Endothelial cell of umbilical vein (primary cell): Measurements from ENCODE around the gene PACSIN2. TPM values are rescaled to one million over a fixed set of nuclear protein-coding genes. Genes with fewer than 3 reads are reported as not detected.
"Not testable (repeated sequence)": the region's sequence is repeated elsewhere in the genome, so short reads cannot be mapped to it uniquely, and the experiment has no call there.

ENCODE experiments used
- BruUV-seq: library from RNA; stranded (reverse); fragments of 400-500 nt; replicated peaks from 2 replicates; lab custom pipeline; 2021; lab: Mats Ljungman, UMichigan
- CTCF ChIA-PET: fragments of 300-600, 350-600 bp; sonication (Branson Sonifier 250); formaldehyde crosslinking; loops from one replicate; lab custom pipeline; 2021; ENCODE audit warnings: antibody characterized with exemption, inconsistent platforms; lab: Charles Lee
- POLR2A ChIA-PET: fragments of 300-600, 350-600 bp; sonication (Branson Sonifier 250); formaldehyde crosslinking; loops from one replicate; lab custom pipeline; 2021; ENCODE audit warnings: antibody characterized with exemption, inconsistent platforms; lab: Charles Lee
- DNase-seq: peaks from one replicate; pipeline ENCODE4 v3.0.0-alpha.2; 2011; ENCODE audit warnings: low read depth, low spot score
- FAIRE-seq: peaks from 2 replicates; lab custom pipeline; 2011; peaks lifted over from hg19 to GRCh38; lab: Jason Lieb, UNC
- H2AFZ ChIP-seq: 2 replicates; pipeline ENCODE4 v1.6.0; 2012; ENCODE audit warnings: low read depth, low read length, control low read depth, inconsistent platforms
- H3K27ac ChIP-seq: 2 replicates; pipeline ENCODE4 v1.5.1; 2011; ENCODE audit warnings: low read depth, mild to moderate bottlenecking, control low read depth, low read length, moderate library complexity; ENCODE audit not compliant: insufficient read depth
- H3K27me3 ChIP-seq, 2 experiments: 2 replicates each; pipeline versions ENCODE4 v1.6.0 to v1.6.1; 2011; ENCODE audit warnings: low read length in 2 of 2, mixed read lengths in 1 of 2; ENCODE audit not compliant: control insufficient read depth in 2 of 2, insufficient read depth in 2 of 2
- H3K36me3 ChIP-seq, 2 experiments: 2 replicates in 1 of 2; 3 replicates in 1 of 2; pipeline ENCODE4 v1.5.1; 2011; ENCODE audit warnings: low read length in 2 of 2, mild to moderate bottlenecking in 1 of 2, moderate library complexity in 1 of 2; ENCODE audit not compliant: control insufficient read depth in 2 of 2, insufficient read depth in 2 of 2; ENCODE audit errors: extremely low read depth in 1 of 2
- H3K4me1 ChIP-seq: 3 replicates; pipeline ENCODE4 v1.5.1; 2011; ENCODE audit warnings: mild to moderate bottlenecking, low read length; ENCODE audit not compliant: control insufficient read depth, insufficient read depth; ENCODE audit errors: extremely low read depth
- H3K4me2 ChIP-seq: 2 replicates; pipeline ENCODE4 v1.6.1; 2011; ENCODE audit warnings: low read length, control low read depth, mixed read lengths; ENCODE audit not compliant: insufficient read depth
- H3K4me3 ChIP-seq, 3 experiments: fragments of 200-600 bp in 1 of 3; sonication (generic), shearing (Covaris generic) in 1 of 3; replicated peaks in 1 of 3; 2 replicates each; pipeline ENCODE4 v1.5.1; 2011 to 2016; ENCODE audit warnings: control low read depth in 3 of 3, low read length in 3 of 3, mild to moderate bottlenecking in 2 of 3, inconsistent platforms in 1 of 3, low read depth in 1 of 3, moderate library complexity in 1 of 3; ENCODE audit not compliant: insufficient read depth in 1 of 3
- H3K79me2 ChIP-seq: 2 replicates; pipeline ENCODE4 v1.6.0; 2012; ENCODE audit warnings: low read length, inconsistent platforms; ENCODE audit not compliant: control insufficient read depth, insufficient read depth
- H3K9ac ChIP-seq: replicated peaks from 2 replicates; pipeline ENCODE3; 2011; ENCODE audit warnings: low read length, control low read depth; ENCODE audit not compliant: insufficient read depth; ENCODE audit errors: extremely low read depth
- H3K9me1 ChIP-seq: replicated peaks from 3 replicates; pipeline ENCODE4 v1.6.0; 2011; ENCODE audit warnings: mild to moderate bottlenecking, low read length; ENCODE audit not compliant: control insufficient read depth, insufficient read depth; ENCODE audit errors: extremely low read depth
- H3K9me3 ChIP-seq: replicated peaks from 2 replicates; pipeline ENCODE4 v1.5.1; 2012; ENCODE audit warnings: low read length, inconsistent platforms; ENCODE audit not compliant: control insufficient read depth, insufficient read depth
- H4K20me1 ChIP-seq: replicated peaks from 2 replicates; pipeline ENCODE3; 2011; ENCODE audit warnings: mild to moderate bottlenecking, low read length; ENCODE audit not compliant: control insufficient read depth, insufficient read depth; ENCODE audit errors: extremely low read depth
- CTCF ChIP-seq, 2 donors: IDR thresholded peaks; 1 replicate in 1 of 2; 2 replicates in 1 of 2; pipeline ENCODE4 v1.5.1; 2011; ENCODE audit warnings: low read length in 2 of 2, mild to moderate bottlenecking in 2 of 2, moderate library complexity in 2 of 2, control low read depth in 1 of 2, inconsistent platforms in 1 of 2, low read depth in 1 of 2; ENCODE audit not compliant: insufficient read depth in 1 of 2; ENCODE audit errors: extremely low read depth in 1 of 2
- EZH2 ChIP-seq: IDR thresholded peaks from 2 replicates; pipeline ENCODE4 v1.6.1; 2012; ENCODE audit warnings: borderline replicate concordance, low read depth, mild to moderate bottlenecking, moderate library complexity, low read length, inconsistent platforms; ENCODE audit not compliant: severe bottlenecking
- FOS ChIP-seq: IDR thresholded peaks from 2 replicates; pipeline ENCODE4 v1.6.1; 2011; ENCODE audit warnings: mild to moderate bottlenecking, low read length, moderate library complexity, borderline replicate concordance; ENCODE audit not compliant: insufficient read depth
- GATA2 ChIP-seq: IDR thresholded peaks from 2 replicates; pipeline ENCODE4 v1.7.0; 2011; ENCODE audit warnings: low read depth, mild to moderate bottlenecking, moderate library complexity, mixed read lengths, low read length; ENCODE audit not compliant: insufficient read length, insufficient read depth
- JUN ChIP-seq: IDR thresholded peaks from 2 replicates; pipeline ENCODE4 v1.6.1; 2011; ENCODE audit warnings: borderline replicate concordance, low read depth; ENCODE audit not compliant: insufficient read length, insufficient read depth
- MAX ChIP-seq: IDR thresholded peaks from 2 replicates; pipeline ENCODE4 v1.6.1; 2011; ENCODE audit not compliant: insufficient read depth, insufficient read length
- MYC ChIP-seq: IDR thresholded peaks from one replicate; pipeline ENCODE4 v1.6.1; 2011; ENCODE audit warnings: mild to moderate bottlenecking, low read depth, low read length
- POLR2A ChIP-seq: IDR thresholded peaks from 2 replicates; pipeline ENCODE4 v1.6.1; 2012; ENCODE audit warnings: low read depth, mild to moderate bottlenecking, control low read depth, low read length
- POLR2AphosphoS5 ChIP-seq: IDR thresholded peaks from 2 replicates; pipeline ENCODE4 v1.6.1; 2012; ENCODE audit warnings: low read depth, mild to moderate bottlenecking, control low read depth, low read length, moderate library complexity; ENCODE audit not compliant: insufficient read depth
- dilution Hi-C: fragments of 300-500 bp; cut with MboI; formaldehyde crosslinking; loops from one replicate; pipeline ENCODE4 v1.15.0; 2019; ENCODE audit warnings: low sequenced_read_pairs; ENCODE audit not compliant: extremely low pct_ligation_motif_present
- intact Hi-C: fragments of 100-400 bp; cut with micrococcal nuclease; formaldehyde crosslinking; loops from one replicate; pipeline ENCODE4 v1.10.0; 2022
- polyA plus RNA-seq, 4 experiments: library from polyadenylated mRNA; depleted of rRNA in 3 of 4; stranded (reverse) in 3 of 4; unstranded in 1 of 4; fragments of >200 nt; gene quantifications; 2 replicates each; pipeline versions ENCODE4 v1.2.1 to v1.2.3, GENCODE V29; 2011 to 2012; ENCODE audit warnings: missing spikeins in 1 of 4
- total RNA-seq: library from RNA; stranded (reverse); gene quantifications from 2 replicates; pipeline ENCODE4 v1.2.3, GENCODE V29; 2021

PACSIN2 gene
- total and polyA plus RNA-seq, 2 donors (not counting 3 experiments of a cell fraction or from before 2014, with no cell fraction given) = 46.2 to 64.5 TPM

GRCh38 chr22:43017525-43018460, 2.8 kb upstream of the PACSIN2 start:
- ChIA-PET POLR2A (no interaction called here), CTCF (interaction anchor here (1.7 kb wide), 1 partner anchor 10 kb away, joined by 4 read pairs; no protein-coding TSS in a partner anchor)
- Histone ChIP-seq H2AFZ (no peak overlapping the region), H3K27ac (no peak overlapping the region), H3K4me2 (no peak overlapping the region), H4K20me1 (no peaks in the 10 kb centered on the region), H3K27me3 (peaks cover 0 to 1% of the 10 kb centered on the region in 2 experiments), H3K9me3 (no peaks in the 10 kb centered on the region), H3K9me1 (no peaks in the 10 kb centered on the region), H3K9ac (no peak overlapping the region), H3K36me3 (no peaks in the 10 kb centered on the region), H3K79me2 (peaks cover 18% of the 10 kb centered on the region), H3K4me1 (peaks cover 17% of the 10 kb centered on the region), H3K4me3 (no peak overlapping the region)
- intact Hi-C loops (loop anchor here (5.0 kb wide), 1 partner anchor 95 kb away; no protein-coding TSS in a partner anchor), dilution Hi-C loops (no loop called here)
- TF ChIP-seq FOS (no peak), JUN (no peak), CTCF (IDR thresholded peaks at IDR 0.05; ENCODE audit: extremely low read depth in 1 of 2, insufficient read depth in 1 of 2, low read depth in 1 of 2, low read length in 2 of 2) (no peak), MYC (no peak), MAX (no peak), POLR2A (no peak), EZH2 (no peak), POLR2AphosphoS5 (no peak), GATA2 (no peak)
- no peak for FAIRE-seq
- no TSS peak for BruUV-seq
- no peak for DNase-seq

- H3K27ac ChIP-seq, H3K36me3 ChIP-seq, FAIRE-seq, BruUV-seq, H3K27me3 ChIP-seq, H2AFZ ChIP-seq, H3K4me2 ChIP-seq, dilution Hi-C loops, H3K9me3 ChIP-seq, H3K9me1 ChIP-seq, H3K4me3 ChIP-seq, DNase-seq, H3K9ac ChIP-seq, H4K20me1 ChIP-seq: not testable (repeated sequence)
- intact Hi-C loops = loop anchor here (5.0 kb wide), 1 partner anchor 94 kb away; no protein-coding TSS in a partner anchor
- H3K79me2 ChIP-seq = peaks cover 29% of the 10 kb centered on the region
- CTCF ChIA-PET = interaction anchor here (1.2 to 4.0 kb wide), 4 partner anchors 10 to 17 kb away, joined by 4 to 23 read pairs (median 6); no protein-coding TSS in a partner anchor
- peaks cover 17% of the 10 kb centered on the region for H3K4me1 ChIP-seq
- POLR2A ChIA-PET = interaction anchor here (0.9 to 2.6 kb wide), 2 partner anchors 12 to 57 kb away, joined by 5 to 8 read pairs; no protein-coding TSS in a partner anchor
Observed at GRCh38 chr22:43016150-43016549, 1.2 kb upstream of the PACSIN2 start.
